HFFc6 (cell line): Measurements from ENCODE around the gene EGLN1. TPM values are rescaled to one million over a fixed set of nuclear protein-coding genes. Genes with fewer than 3 reads are reported as not detected.

Experiments used
- DNase-seq: peaks from one replicate; pipeline ENCODE4 v3.0.0-alpha.2; 2018
- H3K27ac Mint-ChIP-seq: 2 replicates; pipeline ENCODE4 v1.8.0; 2020; ENCODE audit warnings: mild to moderate bottlenecking, mixed read lengths
- H3K27me3 Mint-ChIP-seq: 2 replicates; pipeline ENCODE4 v1.8.0; 2021; ENCODE audit warnings: mild to moderate bottlenecking, moderate library complexity, mixed read lengths; ENCODE audit not compliant: insufficient read depth
- H3K36me3 Mint-ChIP-seq: 2 replicates; pipeline ENCODE4 v1.8.0; 2021; ENCODE audit warnings: low read depth, mixed read lengths
- H3K4me1 Mint-ChIP-seq: 2 replicates; pipeline ENCODE4 v1.8.0; 2020; ENCODE audit warnings: low read depth, mixed read lengths
- H3K4me3 Mint-ChIP-seq: 2 replicates; pipeline ENCODE4 v1.8.0; 2020; ENCODE audit warnings: mild to moderate bottlenecking, moderate library complexity, mixed read lengths
- H3K9me3 Mint-ChIP-seq: 2 replicates; pipeline ENCODE4 v1.8.0; 2020; ENCODE audit warnings: mild to moderate bottlenecking, mixed read lengths
- total RNA-seq, 6 experiments: library from RNA; stranded (reverse); fragmentation: NEBNext Ultra II Directional; extraction: Animal tissue kit (Norgen Biotek cat#: 25700); gene quantifications; 2 replicates in 1 of 6; 3 replicates in 5 of 6; pipeline ENCODE4 v1.2.3, GENCODE V29; 2021
- TF ChIP-seq, protein P1 (sequence below): fragments of 200-600 bp; sonication (generic); IDR thresholded peaks from 2 replicates; pipeline ENCODE4 v1.5.0; 2021; ENCODE audit warnings: antibody characterized with exemption, mild to moderate bottlenecking

Gene EGLN1
- total RNA-seq, 6 experiments from 2014 or later, result 22.5 to 31.8 (median 26.0) TPM

DNA sequence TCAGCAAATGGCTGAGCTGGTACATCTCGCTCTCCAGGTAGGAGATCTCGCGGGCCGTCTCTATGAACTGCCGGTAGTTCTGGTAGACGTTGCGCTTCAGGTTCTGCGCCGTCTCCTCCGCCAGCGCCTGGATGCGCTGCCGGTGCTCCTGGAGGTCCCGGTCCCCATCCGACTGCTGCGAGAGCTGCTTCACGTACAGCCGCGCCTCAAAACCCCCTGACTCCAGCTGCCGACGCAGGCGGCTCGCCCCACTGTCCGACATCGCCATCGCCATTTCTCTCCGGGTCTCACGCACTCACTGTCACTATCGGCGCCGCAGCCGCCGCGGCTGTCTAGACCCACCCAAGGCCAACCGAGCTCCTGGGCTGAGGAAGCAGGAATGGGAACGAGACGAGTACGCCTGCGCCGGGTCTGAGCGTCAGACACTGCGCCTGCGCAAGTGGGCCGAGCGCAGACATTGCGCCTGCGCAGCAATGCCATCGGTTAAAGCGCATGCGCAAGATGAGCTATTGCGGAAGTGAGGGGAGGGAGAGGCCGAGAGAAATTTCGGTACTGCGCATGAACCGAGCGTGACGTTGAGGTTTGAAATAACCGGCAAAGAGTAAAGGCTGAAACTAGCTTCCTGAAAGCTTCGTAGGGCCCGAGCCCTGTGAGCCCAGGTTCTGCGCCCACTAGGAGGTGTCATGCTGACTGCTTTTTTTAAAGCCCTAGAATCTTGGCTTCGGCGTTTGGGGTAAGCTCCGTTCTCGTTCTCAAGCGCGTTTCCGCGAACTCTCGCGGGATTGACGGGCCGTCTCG lies 84.4 kb downstream of the EGLN1 start, which contains the start of gene EXOC8:
Gene EXOC8, minus strand, starts transcription at position 381 of the 798 bp plus-strand sequence. Its CDS starts 107 bp downstream, at position 274.
- peak; percentile 95 for DNase-seq
- TF ChIP-seq, protein P1, sequence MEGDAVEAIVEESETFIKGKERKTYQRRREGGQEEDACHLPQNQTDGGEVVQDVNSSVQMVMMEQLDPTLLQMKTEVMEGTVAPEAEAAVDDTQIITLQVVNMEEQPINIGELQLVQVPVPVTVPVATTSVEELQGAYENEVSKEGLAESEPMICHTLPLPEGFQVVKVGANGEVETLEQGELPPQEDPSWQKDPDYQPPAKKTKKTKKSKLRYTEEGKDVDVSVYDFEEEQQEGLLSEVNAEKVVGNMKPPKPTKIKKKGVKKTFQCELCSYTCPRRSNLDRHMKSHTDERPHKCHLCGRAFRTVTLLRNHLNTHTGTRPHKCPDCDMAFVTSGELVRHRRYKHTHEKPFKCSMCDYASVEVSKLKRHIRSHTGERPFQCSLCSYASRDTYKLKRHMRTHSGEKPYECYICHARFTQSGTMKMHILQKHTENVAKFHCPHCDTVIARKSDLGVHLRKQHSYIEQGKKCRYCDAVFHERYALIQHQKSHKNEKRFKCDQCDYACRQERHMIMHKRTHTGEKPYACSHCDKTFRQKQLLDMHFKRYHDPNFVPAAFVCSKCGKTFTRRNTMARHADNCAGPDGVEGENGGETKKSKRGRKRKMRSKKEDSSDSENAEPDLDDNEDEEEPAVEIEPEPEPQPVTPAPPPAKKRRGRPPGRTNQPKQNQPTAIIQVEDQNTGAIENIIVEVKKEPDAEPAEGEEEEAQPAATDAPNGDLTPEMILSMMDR, result peak; percentile 39; the same call in 1 of the 2 replicates
- Mint-ChIP-seq H3K4me3 (peak within 1 kb of the TSS; percentile 100), H3K9me3 (no peaks in the 10 kb centered on the region), H3K27me3 (peaks cover 5% of the 10 kb centered on the region), H3K36me3 (peaks cover 53% of the 10 kb centered on the region), H3K27ac (peak within 1 kb of the TSS; percentile 99), H3K4me1 (peaks cover 61% of the 10 kb centered on the region)

DNA sequence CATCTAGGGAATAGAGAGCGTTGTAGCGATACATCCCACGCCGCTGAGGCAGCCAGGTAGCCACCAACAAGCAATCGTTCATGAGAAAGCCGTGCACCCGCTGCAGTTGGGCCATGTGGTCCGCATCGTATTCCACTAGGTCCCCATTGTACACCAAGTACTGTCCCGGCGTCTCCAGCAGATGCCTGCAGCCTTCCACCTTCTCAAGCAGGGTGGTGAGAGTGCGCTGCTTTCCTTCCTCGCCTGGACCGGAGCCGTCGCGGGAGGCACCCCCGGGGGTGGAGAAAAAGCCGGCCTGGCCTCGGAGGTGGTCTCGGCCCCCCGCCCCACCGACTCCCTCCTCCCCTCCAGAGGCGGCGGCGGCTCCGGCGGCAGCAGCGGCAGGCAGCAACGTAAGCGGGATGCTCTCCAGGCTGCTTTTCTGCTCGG lies 85.0 kb downstream of the EGLN1 start:
- H3K27ac Mint-ChIP-seq, result peak overlapping the region; percentile 99
- H3K4me1 Mint-ChIP-seq, result peaks cover 64% of the 10 kb centered on the region
- H3K27me3 Mint-ChIP-seq, result peaks cover 5% of the 10 kb centered on the region
- DNase-seq, result no peak
- TF ChIP-seq, protein P1, result no peak
- H3K36me3 Mint-ChIP-seq, result peaks cover 51% of the 10 kb centered on the region
- no peaks in the 10 kb centered on the region for H3K9me3 Mint-ChIP-seq
- H3K4me3 Mint-ChIP-seq, result peak overlapping the region; percentile 100

DNA sequence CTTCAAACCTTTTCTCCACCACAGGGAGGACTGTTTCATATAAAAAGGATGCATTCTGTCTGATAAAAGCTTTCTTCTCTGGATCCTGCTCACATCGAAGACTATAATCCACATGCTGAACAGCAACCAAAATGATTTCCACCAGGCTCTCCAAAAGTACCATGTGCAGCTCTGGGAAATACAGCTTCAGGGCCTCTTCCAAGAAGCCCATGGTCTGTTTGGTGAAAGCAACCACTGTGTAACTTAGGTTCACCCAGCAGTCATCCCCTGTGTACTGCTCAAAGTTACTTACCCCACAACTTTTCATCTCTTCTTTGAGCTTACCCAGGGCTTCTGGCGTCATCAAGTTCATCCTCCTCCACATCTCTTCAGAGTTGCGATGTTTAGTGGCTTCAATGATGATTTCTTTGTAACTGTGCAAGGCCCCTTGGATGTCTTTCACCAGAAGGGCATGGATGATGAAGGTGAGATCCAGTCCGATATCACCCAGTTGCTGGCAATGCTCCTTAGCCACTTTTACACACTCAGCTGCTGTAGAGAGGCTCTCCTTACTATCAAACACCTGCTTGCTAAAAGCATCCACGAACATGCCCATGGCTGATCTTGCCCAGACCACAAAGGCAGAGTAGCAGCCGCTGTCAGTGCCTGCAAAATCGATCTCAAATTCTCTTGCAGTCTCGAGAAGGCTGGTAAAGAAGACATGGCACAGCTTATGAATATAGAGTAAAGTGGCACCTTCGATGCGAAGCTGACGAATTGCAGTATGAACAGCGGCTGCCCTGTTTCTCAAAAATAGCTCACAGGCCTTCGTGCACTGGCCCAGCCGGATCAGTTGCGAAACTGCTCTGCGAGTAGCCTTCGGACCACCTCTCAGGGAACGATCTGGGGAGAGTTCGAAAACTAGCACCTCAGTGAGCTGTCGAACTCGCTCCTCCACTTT lies 86.2 kb downstream of the EGLN1 start:
- Mint-ChIP-seq H3K4me1 (peaks cover 64% of the 10 kb centered on the region), H3K36me3 (peaks cover 46% of the 10 kb centered on the region), H3K27ac (peak overlapping the region; percentile 78), H3K27me3 (peaks cover 5% of the 10 kb centered on the region), H3K4me3 (peak overlapping the region; percentile 100), H3K9me3 (no peaks in the 10 kb centered on the region)
- TF ChIP-seq, protein P1, result no peak
- no peak for DNase-seq

DNA sequence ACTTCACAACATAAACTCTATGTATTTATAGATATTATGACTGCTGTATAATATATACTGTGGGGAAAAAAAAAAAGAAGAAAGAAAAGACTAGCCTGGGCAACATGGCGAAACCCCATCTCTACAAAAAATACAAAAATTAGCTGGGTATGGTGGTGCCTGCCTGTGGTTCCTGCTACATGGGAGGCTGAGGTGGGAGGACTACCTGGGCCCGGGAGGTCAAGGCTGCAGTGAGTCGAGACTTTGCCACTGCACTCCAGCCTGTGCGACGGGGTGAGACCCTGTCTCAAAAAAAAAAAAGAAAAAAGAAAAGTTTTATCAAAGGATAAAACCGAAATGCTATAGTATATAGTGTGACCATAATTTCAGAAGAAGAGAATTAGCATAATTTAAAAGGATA lies 87.1 kb downstream of the EGLN1 start:
- DNase-seq, result no peak
- H3K36me3 Mint-ChIP-seq, result peaks cover 42% of the 10 kb centered on the region
- no peak overlapping the region for H3K27ac Mint-ChIP-seq
- H3K4me1 Mint-ChIP-seq, result peaks cover 57% of the 10 kb centered on the region
- TF ChIP-seq, protein P1, result no peak
- peak overlapping the region; percentile 100 for H3K4me3 Mint-ChIP-seq
- no peaks in the 10 kb centered on the region for H3K9me3 Mint-ChIP-seq
- H3K27me3 Mint-ChIP-seq, result peaks cover 5% of the 10 kb centered on the region

DNA sequence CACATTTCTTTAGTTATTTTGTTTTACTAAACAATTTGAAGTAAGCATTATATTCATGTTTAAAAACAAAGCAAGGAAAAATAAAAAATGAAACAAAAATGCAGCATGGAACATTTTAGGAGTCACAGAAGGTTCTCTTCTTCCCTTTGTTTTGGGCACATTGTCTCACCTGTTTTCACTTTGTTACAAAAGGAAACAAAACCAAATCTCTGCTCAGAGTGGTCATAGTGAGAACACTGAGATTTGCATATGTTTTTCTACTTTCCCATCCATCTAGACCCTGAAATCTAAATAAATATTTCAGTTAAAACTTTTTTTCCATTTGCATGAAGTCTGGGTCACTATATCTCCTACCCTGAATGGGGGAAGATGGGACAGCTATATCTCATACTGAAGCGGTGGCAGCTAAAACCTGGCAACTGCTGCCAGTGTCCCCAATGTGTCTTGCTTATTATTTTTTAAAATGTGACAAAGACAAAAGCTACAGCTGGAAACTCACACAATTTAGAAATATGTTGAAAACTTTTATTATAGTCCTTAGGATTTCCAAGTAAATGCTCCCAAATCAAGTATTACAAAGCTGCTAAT lies 87.9 kb downstream of the EGLN1 start:
- Mint-ChIP-seq H3K36me3 (peaks cover 37% of the 10 kb centered on the region), H3K4me1 (peaks cover 50% of the 10 kb centered on the region), H3K4me3 (peak overlapping the region; percentile 100), H3K27ac (no peak overlapping the region), H3K27me3 (peaks cover 5% of the 10 kb centered on the region), H3K9me3 (no peaks in the 10 kb centered on the region)
- TF ChIP-seq, protein P1, result no peak
- no peak for DNase-seq
